WTC11 (cell line): Measurements from ENCODE around the gene IL16. TPM values are rescaled to one million over a fixed set of nuclear protein-coding genes. Genes with fewer than 3 reads are reported as not detected.
"Not testable (repeated sequence)": the region's sequence is repeated elsewhere in the genome, so short reads cannot be mapped to it uniquely, and the experiment has no call there.

Experiments
- ATAC-seq: fragments of 200-7000 bp; cut with Tn5 transposase; 2 replicates; pipeline ENCODE4 v1.10.0; 2021; ENCODE audit warnings: mild to moderate bottlenecking, moderate library complexity
- CTCF ChIA-PET: fragments of 300-600 bp; sonication (Branson Sonifier 250); formaldehyde crosslinking; loops from one replicate; lab custom pipeline; 2021; ENCODE audit warnings: antibody characterized with exemption; lab: Charles Lee
- POLR2A ChIA-PET: fragments of 350-600 bp; sonication (Branson Sonifier 250); formaldehyde crosslinking; loops from one replicate; lab custom pipeline; 2021; ENCODE audit warnings: antibody characterized with exemption; lab: Charles Lee
- DNase-seq: peaks from one replicate; pipeline ENCODE4 v3.0.0; 2021; ENCODE audit warnings: low spot score
- H3K27ac Mint-ChIP-seq: 2 replicates; pipeline ENCODE4 v1.8.0; 2021; ENCODE audit warnings: mixed read lengths
- H3K27me3 Mint-ChIP-seq: 2 replicates; pipeline ENCODE4 v1.8.0; 2021; ENCODE audit warnings: low read depth, mild to moderate bottlenecking, moderate library complexity, mixed read lengths
- H3K36me3 Mint-ChIP-seq: 2 replicates; pipeline ENCODE4 v1.8.0; 2021; ENCODE audit warnings: mixed read lengths
- H3K4me1 Mint-ChIP-seq: 2 replicates; pipeline ENCODE4 v1.8.0; 2022; ENCODE audit warnings: mixed read lengths
- H3K4me3 Mint-ChIP-seq: 2 replicates; pipeline ENCODE4 v1.8.0; 2021; ENCODE audit warnings: mild to moderate bottlenecking, moderate library complexity, mixed read lengths
- H3K9me3 Mint-ChIP-seq: 2 replicates; pipeline ENCODE4 v1.8.0; 2021; ENCODE audit warnings: mixed read lengths
- AFF4 ChIP-seq: sonication (generic); formaldehyde crosslinking; IDR thresholded peaks from 2 replicates; pipeline ENCODE4 v1.8.1; 2023; ENCODE audit warnings: mild to moderate bottlenecking, missing genetic modification reagents, borderline replicate concordance
- ARID4B ChIP-seq: sonication (generic); formaldehyde crosslinking; IDR thresholded peaks from 2 replicates; pipeline ENCODE4 v1.8.0; 2023; ENCODE audit warnings: missing genetic modification reagents, mild to moderate bottlenecking, borderline replicate concordance
- ATF1 ChIP-seq: sonication (generic); formaldehyde crosslinking; IDR thresholded peaks from 2 replicates; pipeline ENCODE4 v1.8.1; 2023; ENCODE audit warnings: mild to moderate bottlenecking, moderate library complexity, missing genetic modification reagents
- ATF2 ChIP-seq: sonication (generic); formaldehyde crosslinking; IDR thresholded peaks from 2 replicates; pipeline ENCODE4 v1.8.1; 2022; ENCODE audit warnings: low read depth, missing genetic modification reagents, borderline replicate concordance
- ATF3 ChIP-seq: sonication (generic); formaldehyde crosslinking; conservative IDR thresholded peaks from 2 replicates; pipeline ENCODE4 v1.8.1; 2022; ENCODE audit warnings: mild to moderate bottlenecking, missing genetic modification reagents
- ERG ChIP-seq: fragments of 250-450 bp; sonication (Bioruptor Pico); IDR thresholded peaks from 2 replicates; pipeline ENCODE4 v1.8.0; 2021; ENCODE audit warnings: mild to moderate bottlenecking
- ESRRA ChIP-seq: sonication (generic); formaldehyde crosslinking; IDR thresholded peaks from 2 replicates; pipeline ENCODE4 v1.8.1; 2022; ENCODE audit warnings: mild to moderate bottlenecking, missing genetic modification reagents, borderline replicate concordance
- FOXP1 ChIP-seq: sonication (generic); formaldehyde crosslinking; IDR thresholded peaks from 2 replicates; pipeline ENCODE4 v1.8.0; 2022; ENCODE audit warnings: missing genetic modification reagents, mild to moderate bottlenecking, moderate library complexity, borderline replicate concordance
- KAT7 ChIP-seq: sonication (generic); formaldehyde crosslinking; IDR thresholded peaks from 2 replicates; pipeline ENCODE4 v1.8.1; 2023; ENCODE audit warnings: missing genetic modification reagents, mild to moderate bottlenecking, borderline replicate concordance
- NFATC4 ChIP-seq: fragments of 250-450 bp; sonication (Bioruptor Pico); IDR thresholded peaks from 2 replicates; pipeline ENCODE4 v1.9.0; 2021; ENCODE audit warnings: mild to moderate bottlenecking
- NFE2L1 ChIP-seq: sonication (generic); formaldehyde crosslinking; IDR thresholded peaks from 2 replicates; pipeline ENCODE4 v1.8.1; 2023; ENCODE audit warnings: missing genetic modification reagents
- NR2C2 ChIP-seq: sonication (generic); formaldehyde crosslinking; IDR thresholded peaks from 2 replicates; pipeline ENCODE4 v1.8.0; 2022; ENCODE audit warnings: mild to moderate bottlenecking, missing genetic modification reagents
- TCF7 ChIP-seq: sonication (generic); formaldehyde crosslinking; IDR thresholded peaks from 2 replicates; pipeline ENCODE4 v1.8.0; 2022; ENCODE audit warnings: mild to moderate bottlenecking, low read depth, missing genetic modification reagents, moderate library complexity
- TEAD4 ChIP-seq: sonication (generic); formaldehyde crosslinking; IDR thresholded peaks from 2 replicates; pipeline ENCODE4 v1.8.0; 2022; ENCODE audit warnings: mild to moderate bottlenecking, missing genetic modification reagents
- USF2 ChIP-seq: sonication (generic); formaldehyde crosslinking; IDR thresholded peaks from 2 replicates; pipeline ENCODE4 v1.8.1; 2023; ENCODE audit warnings: mild to moderate bottlenecking, missing genetic modification reagents, moderate library complexity
- total RNA-seq: library from RNA; stranded (reverse); gene quantifications from 3 replicates; pipeline ENCODE4 v1.2.3, GENCODE V29; 2021
- TF ChIP-seq, protein P1 (sequence below): sonication (generic); formaldehyde crosslinking; IDR thresholded peaks from 2 replicates; pipeline ENCODE4 v1.8.1; 2022; ENCODE audit warnings: mild to moderate bottlenecking, missing genetic modification reagents, moderate library complexity, borderline replicate concordance
- TF ChIP-seq, protein P2 (sequence below): sonication (generic); formaldehyde crosslinking; IDR thresholded peaks from 2 replicates; pipeline ENCODE4 v1.8.0; 2023; ENCODE audit warnings: missing genetic modification reagents

The IL16 gene
- total RNA-seq, 1 experiment from 2014 or later = 0.61 TPM

GRCh38 chr15:81206018-81206417, 9.3 kb downstream of the IL16 start (continued):
- TF ChIP-seq AFF4 (CRISPR knock-in tag) = no peak
- TF ChIP-seq ATF2 (CRISPR knock-in tag) = no peak
- TF ChIP-seq TEAD4 (CRISPR knock-in tag) = no peak
- TF ChIP-seq NFATC4 (CRISPR knock-in tag) = no peak
- no peak for TF ChIP-seq ARID4B
- no peak for TF ChIP-seq TCF7 (CRISPR knock-in tag)
- no peak for TF ChIP-seq ESRRA (CRISPR knock-in tag)
- no peak for TF ChIP-seq KAT7 (CRISPR knock-in tag)
- no peak for TF ChIP-seq NR2C2 (CRISPR knock-in tag)
- no peak for TF ChIP-seq ERG
- TF ChIP-seq FOXP1 (CRISPR knock-in tag) = no peak
- TF ChIP-seq, all 79 proteins: peak for 0

GRCh38 chr15:81207987-81208386, 11.3 kb downstream of the IL16 start:
- CTCF ChIA-PET = interaction anchor here (1.5 kb wide), 1 partner anchor 8 kb away, joined by 4 read pairs; no protein-coding TSS in a partner anchor
- not testable (repeated sequence) for H3K27me3 Mint-ChIP-seq

GRCh38 chr15:81209635-81210034, 13.0 kb downstream of the IL16 start:
- Mint-ChIP-seq H3K27me3 (peaks cover 20% of the 10 kb centered on the region), H3K4me1 (no peaks in the 10 kb centered on the region), H3K9me3 (peaks cover 19% of the 10 kb centered on the region), H3K36me3 (peaks cover 4% of the 10 kb centered on the region; the same call in 1 of the 2 replicates), H3K27ac (no peak overlapping the region), H3K4me3 (no peak overlapping the region)
- CTCF ChIA-PET = interaction anchor here (1.4 kb wide), 1 partner anchor 56 kb away, joined by 3 read pairs; no protein-coding TSS in a partner anchor
- TF ChIP-seq USF2 (CRISPR knock-in tag) (no peak), ATF1 (no peak), FOXP1 (CRISPR knock-in tag) (no peak), NFE2L1 (CRISPR knock-in tag) (no peak), ATF3 (CRISPR knock-in tag) (no peak)
- TF ChIP-seq, protein P1, sequence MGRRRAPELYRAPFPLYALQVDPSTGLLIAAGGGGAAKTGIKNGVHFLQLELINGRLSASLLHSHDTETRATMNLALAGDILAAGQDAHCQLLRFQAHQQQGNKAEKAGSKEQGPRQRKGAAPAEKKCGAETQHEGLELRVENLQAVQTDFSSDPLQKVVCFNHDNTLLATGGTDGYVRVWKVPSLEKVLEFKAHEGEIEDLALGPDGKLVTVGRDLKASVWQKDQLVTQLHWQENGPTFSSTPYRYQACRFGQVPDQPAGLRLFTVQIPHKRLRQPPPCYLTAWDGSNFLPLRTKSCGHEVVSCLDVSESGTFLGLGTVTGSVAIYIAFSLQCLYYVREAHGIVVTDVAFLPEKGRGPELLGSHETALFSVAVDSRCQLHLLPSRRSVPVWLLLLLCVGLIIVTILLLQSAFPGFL (CRISPR knock-in tag) = no peak
- TF ChIP-seq, protein P2, sequence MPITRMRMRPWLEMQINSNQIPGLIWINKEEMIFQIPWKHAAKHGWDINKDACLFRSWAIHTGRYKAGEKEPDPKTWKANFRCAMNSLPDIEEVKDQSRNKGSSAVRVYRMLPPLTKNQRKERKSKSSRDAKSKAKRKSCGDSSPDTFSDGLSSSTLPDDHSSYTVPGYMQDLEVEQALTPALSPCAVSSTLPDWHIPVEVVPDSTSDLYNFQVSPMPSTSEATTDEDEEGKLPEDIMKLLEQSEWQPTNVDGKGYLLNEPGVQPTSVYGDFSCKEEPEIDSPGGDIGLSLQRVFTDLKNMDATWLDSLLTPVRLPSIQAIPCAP (CRISPR knock-in tag) = no peak
- ATAC-seq (no peak), DNase-seq (no peak)
- POLR2A ChIA-PET = no interaction called here

More at GRCh38 chr15:81207987-81208386, 11.3 kb downstream of the IL16 start:
- H3K36me3 Mint-ChIP-seq, ATAC-seq, H3K9me3 Mint-ChIP-seq, H3K4me3 Mint-ChIP-seq, DNase-seq, H3K4me1 Mint-ChIP-seq, H3K27ac Mint-ChIP-seq, POLR2A ChIA-PET: not testable (repeated sequence)
